K562 (cell line): ENCODE results near the gene AHSG. TPM values are rescaled to one million over a fixed set of nuclear protein-coding genes. Genes with fewer than 3 reads are reported as not detected.

Experiments used
- BHLHE40 ChIP-seq: IDR thresholded peaks from 2 replicates; pipeline ENCODE4 v1.6.1; 2011; ENCODE audit warnings: low read length, improper control_type of control experiment
- C11orf30 ChIP-seq: fragments of 450-650 bp; IDR thresholded peaks from 2 replicates; pipeline ENCODE4 v1.6.1; 2016; ENCODE audit warnings: low read depth, mild to moderate bottlenecking
- CTBP1 ChIP-seq: fragments of 450-650 bp; IDR thresholded peaks from 2 replicates; pipeline ENCODE4 v1.6.1; 2016; ENCODE audit warnings: borderline replicate concordance
- ESRRB ChIP-seq: fragments of 250-450 bp; sonication (Bioruptor Pico); IDR thresholded peaks from 2 replicates; pipeline ENCODE4 v1.5.0; 2020; ENCODE audit warnings: mild to moderate bottlenecking, moderate library complexity, borderline replicate concordance
- EWSR1 ChIP-seq: fragments of 450-650 bp; IDR thresholded peaks from 2 replicates; pipeline ENCODE4 v1.6.1; 2018; ENCODE audit warnings: borderline replicate concordance, mild to moderate bottlenecking, low read depth, moderate library complexity; ENCODE audit not compliant: partially characterized antibody
- FOSL1 ChIP-seq: fragments of 200-800 bp; sonication (Bioruptor generic); conservative IDR thresholded peaks from 2 replicates; pipeline ENCODE4 v1.6.1; 2016; ENCODE audit warnings: missing genetic modification characterization, missing compliant biosample characterization
- FOXK2 ChIP-seq, 2 experiments: fragments of 450-650 bp; IDR thresholded peaks in 1 of 2; conservative IDR thresholded peaks in 1 of 2; 2 replicates each; pipeline ENCODE4 v1.6.1; 2016; ENCODE audit warnings: low read depth in 2 of 2, mild to moderate bottlenecking in 1 of 2
- FOXM1 ChIP-seq, 2 experiments: fragments of 450-650 bp in 1 of 2; sonication (generic) in 1 of 2; formaldehyde crosslinking in 1 of 2; IDR thresholded peaks; 2 replicates each; pipeline versions ENCODE4 v1.6.1 to v1.9.0; 2017 to 2022; ENCODE audit warnings: low read depth in 2 of 2, mild to moderate bottlenecking in 2 of 2, missing genetic modification reagents in 1 of 2, moderate library complexity in 1 of 2
- GTF2B ChIP-seq: IDR thresholded peaks from 2 replicates; pipeline ENCODE4 v1.6.1; 2011; ENCODE audit not compliant: insufficient read length; ENCODE audit errors: extremely low read depth
- GTF2F1 ChIP-seq: IDR thresholded peaks from 2 replicates; pipeline ENCODE4 v1.6.1; 2011; ENCODE audit warnings: low read depth, low read length, improper control_type of control experiment
- HCFC1 ChIP-seq: IDR thresholded peaks from 2 replicates; pipeline ENCODE4 v1.6.1; 2012; ENCODE audit warnings: low read depth, low read length, improper control_type of control experiment
- JUND ChIP-seq, 2 experiments: IDR thresholded peaks; 2 replicates in 1 of 2; 3 replicates in 1 of 2; pipeline ENCODE4 v1.6.1; 2011; ENCODE audit warnings: borderline replicate concordance in 2 of 2, low read depth in 2 of 2, low read length in 2 of 2, improper control_type of control experiment in 1 of 2, missing biosample characterization in 1 of 2, missing genetic modification characterization in 1 of 2, missing genetic modification reagents in 1 of 2
- KAT8 ChIP-seq: fragments of 450-650 bp; IDR thresholded peaks from 2 replicates; pipeline ENCODE4 v1.6.1; 2016; ENCODE audit warnings: low read depth, mild to moderate bottlenecking
- NBN ChIP-seq: fragments of 450-650 bp; IDR thresholded peaks from 2 replicates; pipeline ENCODE4 v1.6.1; 2016; ENCODE audit warnings: low read depth, mild to moderate bottlenecking
- NFRKB ChIP-seq: fragments of 450-650 bp; IDR thresholded peaks from 2 replicates; pipeline ENCODE4 v1.6.1; 2016; ENCODE audit warnings: low read depth
- PCBP1 ChIP-seq: fragments of 200-400 bp; formaldehyde crosslinking; IDR thresholded peaks from 2 replicates; pipeline ENCODE4 v1.6.1; 2018; ENCODE audit warnings: mild to moderate bottlenecking, low read depth, low read length; ENCODE audit not compliant: poor library complexity, severe bottlenecking
- SETDB1 ChIP-seq: IDR thresholded peaks from one replicate; pipeline ENCODE4 v1.6.1; 2012; ENCODE audit warnings: low read length, control low read depth, inconsistent platforms
- SPI1 ChIP-seq: IDR thresholded peaks from 2 replicates; pipeline ENCODE4 v1.6.1; 2011; ENCODE audit warnings: low read depth, low read length, control low read depth, borderline replicate concordance
- TCFL5 ChIP-seq: fragments of 250-450 bp; sonication (Bioruptor Pico); conservative IDR thresholded peaks from 2 replicates; pipeline ENCODE4 v1.6.1; 2021; ENCODE audit warnings: mild to moderate bottlenecking, moderate library complexity, matching md5 sums
- TFAP4 ChIP-seq: sonication (generic); formaldehyde crosslinking; IDR thresholded peaks from 2 replicates; pipeline ENCODE4 v1.8.0; 2022; ENCODE audit warnings: missing genetic modification reagents, mild to moderate bottlenecking, moderate library complexity, borderline replicate concordance
- TRIM25 ChIP-seq: fragments of 450-650 bp; IDR thresholded peaks from 2 replicates; pipeline ENCODE4 v1.7.0; 2016; ENCODE audit warnings: borderline replicate concordance
- ZFX ChIP-seq: sonication (generic); formaldehyde crosslinking; IDR thresholded peaks from 2 replicates; pipeline ENCODE4 v1.8.0; 2022; ENCODE audit warnings: mild to moderate bottlenecking, missing genetic modification reagents, moderate library complexity
- ZNF224 ChIP-seq: sonication (generic); formaldehyde crosslinking; IDR thresholded peaks from 2 replicates; pipeline ENCODE4 v1.8.0; 2022; ENCODE audit warnings: mild to moderate bottlenecking, missing genetic modification reagents
- ZNF282 ChIP-seq: sonication (generic); formaldehyde crosslinking; IDR thresholded peaks from 2 replicates; pipeline ENCODE4 v1.8.1; 2023; ENCODE audit warnings: missing genetic modification reagents
- ZNF740 ChIP-seq, 3 experiments: fragments of 200-800 bp in 1 of 3; sonication (Bioruptor generic) in 1 of 3; sonication (generic) in 1 of 3; formaldehyde crosslinking in 1 of 3; IDR thresholded peaks; 2 replicates each; pipeline versions ENCODE4 v1.6.1 to v1.8.0; 2016 to 2022; ENCODE audit warnings: mild to moderate bottlenecking in 2 of 3, missing compliant biosample characterization in 2 of 3, missing genetic modification characterization in 2 of 3, missing genetic modification reagents in 1 of 3
- polyA plus RNA-seq, 8 experiments: library from polyadenylated mRNA; depleted of rRNA in 4 of 8; stranded (reverse) in 5 of 8; unstranded in 3 of 8; fragments of >200 nt; fragmentation: Nextera tagmentation in 2 of 8; fragmentation: Illumina TruSeq in 1 of 8; extraction: Ambion mirVana in 2 of 8; extraction: Trizol in 1 of 8; gene quantifications; 2 replicates each; pipeline versions ENCODE4 v1.2.1 to v1.2.3, GENCODE V29; 2011 to 2014; ENCODE audit warnings: inconsistent platforms in 1 of 8, missing spikeins in 1 of 8
- total RNA-seq, 7 experiments: library from RNA; depleted of rRNA in 6 of 7; stranded (reverse); fragments of >200 nt in 6 of 7; fragmentation: Illumina TruSeq in 2 of 7; extraction: Trizol in 2 of 7; gene quantifications; 2 replicates each; pipeline versions ENCODE4 v1.2.1 to v1.2.3, GENCODE V29; 2011 to 2021; ENCODE audit warnings: low replicate concordance in 1 of 7

AHSG gene
- total and polyA plus RNA-seq, 9 of the 15 experiments (the other 6 are each of a cell fraction or from before 2014, with no cell fraction given): 0.69 TPM; not detected in 8

- TF ChIP-seq ZNF740 (CRISPR knock-in tag; IDR thresholded peaks at IDR 0.05) (no peak), ZNF740 (tag; IDR thresholded peaks at IDR 0.05) (no peak), FOSL1 (tag) (no peak), NFRKB (peak; percentile 61; the same call in 1 of the 2 replicates), ZNF224 (CRISPR knock-in tag) (no peak), FOXM1 (IDR thresholded peaks at IDR 0.05; ENCODE audit: low read depth) (no peak), FOXM1 (CRISPR knock-in tag; IDR thresholded peaks at IDR 0.05; ENCODE audit: low read depth) (0 out of 2 replicates have a peak, but pooled peaks have one; percentile 20), PCBP1 (no peak), ESRRB (no peak), NBN (no peak), JUND (IDR thresholded peaks at IDR 0.05; ENCODE audit: borderline replicate concordance, low read depth, low read length) (no peak), JUND (tag; IDR thresholded peaks at IDR 0.05; ENCODE audit: borderline replicate concordance, low read depth, low read length) (no peak), TFAP4 (CRISPR knock-in tag) (no peak), TRIM25 (0 out of 2 replicates have a peak, but pooled peaks have one; percentile 16), TCFL5 (CRISPR knock-in tag) (no peak), GTF2F1 (no peak), ZNF282 (CRISPR knock-in tag) (no peak), SPI1 (no peak), EWSR1 (no peak), KAT8 (no peak), SETDB1 (no peak), FOXK2 (conservative IDR thresholded peaks at IDR 0.05 in 1 of 2, IDR thresholded peaks at IDR 0.05 in 1 of 2; ENCODE audit: low read depth in 2 of 2) (no peak), CTBP1 (no peak), HCFC1 (no peak), C11orf30 (no peak), ZFX (CRISPR knock-in tag) (0 out of 2 replicates have a peak, but pooled peaks have one; percentile 10), BHLHE40 (no peak), GTF2B (no peak)
Measured at GRCh38 chr3:186569779-186570095, 43.1 kb upstream of the AHSG start (continued).
